Activated effector memory CD4-positive, alpha-beta T cell treated with anti-CD3 and anti-CD28 coated beads, Interleukin-2, amount 50 U/mL, for 16 hours (primary cell): ENCODE results near the gene TMEM44.
"Not testable (repeated sequence)": the region's sequence is repeated elsewhere in the genome, so short reads cannot be mapped to it uniquely, and the experiment has no call there.

Source experiments
- DNase-seq: peaks from one replicate; pipeline ENCODE4 v3.0.0-alpha.2; 2020

The TMEM44 gene

GRCh38 chr3:194608981-194609380, 24.2 kb downstream of the TMEM44 start:
- no peak for DNase-seq

GRCh38 chr3:194607592-194608389, 25.4 kb downstream of the TMEM44 start:
- no peak for DNase-seq

GRCh38 chr3:194606941-194607340, 26.3 kb downstream of the TMEM44 start:
- no peak for DNase-seq

- DNase-seq: no peak
Measured at GRCh38 chr3:194606163-194606562, 27.1 kb downstream of the TMEM44 start.

- not testable (repeated sequence) for DNase-seq
Measured at GRCh38 chr3:194605314-194605713, 27.9 kb downstream of the TMEM44 start.

- no peak for DNase-seq
Measured at GRCh38 chr3:194604837-194605236, 28.4 kb downstream of the TMEM44 start.

- DNase-seq: no peak
Measured at GRCh38 chr3:194604126-194604525, 29.1 kb downstream of the TMEM44 start.

GRCh38 chr3:194602669-194603171, 30.5 kb downstream of the TMEM44 start:
- DNase-seq: no peak

- no peak for DNase-seq
Measured at GRCh38 chr3:194598771-194599557, 34.3 kb downstream of the TMEM44 start.

GRCh38 chr3:194596906-194597305, 36.3 kb downstream of the TMEM44 start:
- DNase-seq: no peak

GRCh38 chr3:194592798-194593752, 40.1 kb downstream of the TMEM44 start:
- no peak for DNase-seq

- DNase-seq: no peak
Measured at GRCh38 chr3:194588741-194589140, 44.5 kb downstream of the TMEM44 start.

GRCh38 chr3:194588236-194588635, 45.0 kb downstream of the TMEM44 start:
- no peak for DNase-seq

- no peak for DNase-seq
Measured at GRCh38 chr3:194587438-194587931, 45.7 kb downstream of the TMEM44 start.

- DNase-seq: no peak
Measured at GRCh38 chr3:194586836-194587235, 46.4 kb downstream of the TMEM44 start.

- DNase-seq: no peak
Measured at GRCh38 chr3:194585880-194586281, 47.3 kb downstream of the TMEM44 start.

- no peak for DNase-seq
Measured at GRCh38 chr3:194584866-194585265, 48.4 kb downstream of the TMEM44 start.

GRCh38 chr3:194584320-194584776, 48.9 kb downstream of the TMEM44 start:
- no peak for DNase-seq

- no peak for DNase-seq
Measured at GRCh38 chr3:194582196-194582905, 50.9 kb downstream of the TMEM44 start.

- DNase-seq: no peak
Measured at GRCh38 chr3:194579091-194579606, 54.1 kb downstream of the TMEM44 start.
